ENCODE measurements around the gene IFT43.

The IFT43 gene

GRCh38 chr14:76112889-76113624 lies 127.5 kb downstream of the IFT43 start:
- DNase-seq (ENCODE audit: low read depth): no peak
- TF ChIP-seq CTCF (conservative IDR thresholded peaks at IDR 0.05; ENCODE audit: low read depth, low read length): no peak
- H3K4me3 ChIP-seq (ENCODE audit: low read length): no peak overlapping the region

- TF ChIP-seq CTCF (conservative IDR thresholded peaks at IDR 0.05; ENCODE audit: low read depth, low read length): no peak
- H3K4me3 ChIP-seq (ENCODE audit: low read length): no peak overlapping the region
- no peak for DNase-seq (ENCODE audit: low read depth)
Observed at GRCh38 chr14:76113691-76114090, 128.1 kb downstream of the IFT43 start.

GRCh38 chr14:76115010-76115422 lies 129.5 kb downstream of the IFT43 start:
- no peak overlapping the region for H3K4me3 ChIP-seq (ENCODE audit: low read length)
- no peak for DNase-seq (ENCODE audit: low read depth)
- TF ChIP-seq CTCF (conservative IDR thresholded peaks at IDR 0.05; ENCODE audit: low read depth, low read length): no peak

- no peak for TF ChIP-seq CTCF (conservative IDR thresholded peaks at IDR 0.05; ENCODE audit: low read depth, low read length)
- no peak for DNase-seq (ENCODE audit: low read depth)
- H3K4me3 ChIP-seq (ENCODE audit: low read length): no peak overlapping the region
Observed at GRCh38 chr14:76117789-76118484, 132.4 kb downstream of the IFT43 start.

DNA sequence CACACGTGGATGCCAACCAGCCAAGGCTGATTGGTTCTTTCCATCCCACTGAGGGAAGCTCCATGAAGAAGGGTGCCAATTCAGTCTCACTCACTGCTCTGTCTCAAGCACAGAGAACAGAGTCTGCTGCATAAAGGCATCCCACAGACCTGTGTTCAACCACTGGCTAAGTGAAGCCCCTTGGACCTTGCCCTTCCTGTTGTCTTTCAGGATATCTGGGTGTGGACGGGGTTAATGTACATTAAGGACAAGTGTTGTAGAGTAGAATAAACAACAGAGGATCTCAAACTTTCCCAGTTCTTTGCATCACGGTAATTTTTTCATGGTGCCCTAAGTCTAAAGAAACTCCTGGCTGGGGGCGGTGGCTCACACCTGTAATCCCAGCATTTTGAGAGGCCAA lies 133.0 kb downstream of the IFT43 start:
- no peak for TF ChIP-seq CTCF (conservative IDR thresholded peaks at IDR 0.05; ENCODE audit: low read depth, low read length)
- H3K4me3 ChIP-seq (ENCODE audit: low read length): no peak overlapping the region
- DNase-seq (ENCODE audit: low read depth): no peak

- TF ChIP-seq CTCF (conservative IDR thresholded peaks at IDR 0.05; ENCODE audit: low read depth, low read length): no peak
- no peak for DNase-seq (ENCODE audit: low read depth)
- no peak overlapping the region for H3K4me3 ChIP-seq (ENCODE audit: low read length)
Observed at GRCh38 chr14:76121089-76121748, 135.7 kb downstream of the IFT43 start.

All from retinal pigment epithelial cell (primary cell).